Endothelial cell of hepatic sinusoid (primary cell): ENCODE results near the gene SP3.

ENCODE experiments used
- in situ Hi-C: cut with HindIII; loops from 2 replicates; pipeline ENCODE4 v1.10.0; 2017; ENCODE audit warnings: low sequenced_read_pairs

The SP3 gene

GRCh38 chr2:173969886-173970285 is 4.7 kb upstream of the SP3 start:
- in situ Hi-C loops, result no loop called here

- in situ Hi-C loops, result no loop called here
Observed at GRCh38 chr2:173968551-173968950, 3.4 kb upstream of the SP3 start.

- in situ Hi-C loops, result no loop called here
Observed at GRCh38 chr2:173966274-173967098, 1.3 kb upstream of the SP3 start.

- in situ Hi-C loops, result no loop called here
Observed at GRCh38 chr2:173964565-173965371, 405 bp downstream of the SP3 start.

GRCh38 chr2:173963817-173964564 is 1.2 kb downstream of the SP3 start:
- in situ Hi-C loops, result no loop called here

- in situ Hi-C loops, result no loop called here
Observed at GRCh38 chr2:173963323-173963816, 1.8 kb downstream of the SP3 start.

GRCh38 chr2:173962583-173963110 is 2.5 kb downstream of the SP3 start:
- in situ Hi-C loops, result no loop called here

DNA sequence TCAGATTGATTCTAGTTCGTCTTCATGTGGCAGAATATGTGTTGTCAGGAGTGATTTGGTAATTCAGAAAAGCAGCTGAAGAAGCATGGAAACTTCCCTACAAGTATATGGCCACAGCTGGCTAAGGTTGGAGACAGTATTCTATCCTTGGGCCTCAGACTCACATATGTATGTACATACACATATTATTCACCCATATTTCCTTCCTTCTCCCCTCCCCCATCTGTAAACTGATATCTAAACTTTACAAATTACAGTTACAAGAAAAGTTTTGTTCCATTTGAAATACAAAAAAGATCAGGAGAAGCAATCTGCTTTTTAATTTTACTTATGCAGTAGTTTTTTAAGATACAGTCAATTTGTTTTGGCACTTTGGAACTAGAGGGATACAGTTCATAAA is 3.1 kb downstream of the SP3 start:
- in situ Hi-C loops, result no loop called here

DNA sequence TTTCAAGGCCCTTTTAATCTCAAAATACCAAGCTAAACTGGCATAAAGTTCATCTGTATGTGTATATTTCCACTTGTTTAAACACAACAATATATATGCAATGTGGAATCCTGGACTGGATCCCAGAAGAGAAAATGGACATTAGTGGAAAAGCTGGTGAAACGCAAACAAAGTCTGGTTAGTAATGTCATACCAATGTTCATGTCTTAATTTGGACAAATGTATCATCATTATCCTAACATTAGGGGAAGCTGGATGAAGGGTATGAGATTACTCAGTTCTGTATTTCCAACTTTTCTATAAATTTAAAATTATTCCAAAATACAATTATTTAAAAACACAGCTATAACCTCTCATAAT is 3.8 kb downstream of the SP3 start:
- in situ Hi-C loops, result no loop called here

- in situ Hi-C loops, result no loop called here
Observed at GRCh38 chr2:173959909-173960308, 5.3 kb downstream of the SP3 start.

- in situ Hi-C loops, result no loop called here
Observed at GRCh38 chr2:173959358-173959884, 5.8 kb downstream of the SP3 start.

GRCh38 chr2:173958198-173958846 is 6.9 kb downstream of the SP3 start:
- in situ Hi-C loops, result no loop called here

DNA sequence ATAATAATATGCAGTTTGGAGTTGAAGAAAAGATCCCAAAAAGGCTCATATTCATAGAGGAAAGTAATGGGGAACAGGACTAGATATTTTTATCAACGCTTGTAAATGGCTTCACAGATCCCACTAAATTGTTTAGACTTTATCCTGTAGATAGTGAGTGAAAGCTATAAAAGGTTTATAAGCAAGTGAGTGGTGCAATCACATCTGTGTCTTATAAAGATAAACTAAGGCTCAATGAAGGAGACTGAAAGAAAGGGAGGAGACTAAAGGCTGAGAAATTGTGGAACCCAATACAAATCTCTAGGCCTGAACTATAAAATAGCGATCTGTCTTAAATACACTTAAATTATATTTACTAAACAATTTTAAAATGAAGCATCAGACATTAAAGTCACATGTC is 7.7 kb downstream of the SP3 start:
- in situ Hi-C loops, result no loop called here

DNA sequence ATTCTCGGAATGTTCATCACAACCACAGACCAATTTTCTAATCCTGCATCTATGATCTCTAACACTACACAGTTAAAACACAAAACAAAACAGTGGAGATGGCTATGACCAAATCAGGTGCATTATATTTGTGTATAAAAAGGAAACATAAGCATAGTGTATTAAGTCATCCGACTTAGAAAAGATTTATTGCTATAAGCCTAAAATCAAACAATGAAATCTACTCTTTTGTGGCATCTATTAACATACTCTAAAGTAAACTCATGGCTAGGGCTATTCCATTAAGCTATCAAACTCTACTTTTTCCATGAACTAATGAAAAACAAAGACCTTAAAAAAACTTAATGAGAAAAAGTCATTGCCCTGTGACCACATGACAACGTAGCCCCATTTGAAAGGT is 8.7 kb downstream of the SP3 start:
- in situ Hi-C loops, result no loop called here

DNA sequence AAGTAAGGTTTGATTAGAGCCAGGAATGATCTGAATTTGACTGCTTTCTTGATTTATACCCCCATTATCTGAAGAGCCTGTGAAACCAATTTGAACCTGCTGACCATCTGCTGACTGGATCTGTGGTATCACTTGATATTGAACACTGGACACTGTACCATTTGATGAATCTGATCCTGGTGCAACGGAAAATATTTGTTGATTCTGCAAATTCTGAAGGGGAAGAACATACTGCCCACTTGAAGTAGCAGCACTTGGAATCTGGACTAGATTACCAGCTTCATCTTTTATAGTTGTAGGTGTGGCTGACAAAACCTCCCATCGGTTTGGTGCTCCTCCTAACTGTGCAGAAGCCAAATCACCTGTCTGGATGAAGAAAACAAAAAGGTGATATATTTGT is 9.3 kb downstream of the SP3 start:
- in situ Hi-C loops, result no loop called here

DNA sequence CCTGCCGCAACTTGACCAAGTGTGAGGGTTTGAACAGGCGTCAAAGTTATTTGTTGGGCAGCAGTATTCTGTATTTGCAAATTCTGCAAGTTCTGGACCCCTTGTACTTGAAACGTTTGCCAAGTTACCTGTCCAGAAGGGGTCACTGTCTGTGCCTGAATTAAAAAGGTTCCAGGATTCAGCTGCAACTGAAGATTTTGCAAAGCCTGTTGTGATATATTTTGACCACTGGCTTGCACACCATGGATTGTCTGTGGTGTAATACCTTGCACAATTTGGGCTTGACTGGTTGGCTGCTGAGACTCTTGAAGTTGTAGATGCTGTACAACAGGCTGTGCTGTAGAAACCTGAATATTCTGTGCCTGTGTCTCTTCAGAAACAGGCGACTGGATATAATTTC is 10.2 kb downstream of the SP3 start:
- in situ Hi-C loops, result no loop called here

DNA sequence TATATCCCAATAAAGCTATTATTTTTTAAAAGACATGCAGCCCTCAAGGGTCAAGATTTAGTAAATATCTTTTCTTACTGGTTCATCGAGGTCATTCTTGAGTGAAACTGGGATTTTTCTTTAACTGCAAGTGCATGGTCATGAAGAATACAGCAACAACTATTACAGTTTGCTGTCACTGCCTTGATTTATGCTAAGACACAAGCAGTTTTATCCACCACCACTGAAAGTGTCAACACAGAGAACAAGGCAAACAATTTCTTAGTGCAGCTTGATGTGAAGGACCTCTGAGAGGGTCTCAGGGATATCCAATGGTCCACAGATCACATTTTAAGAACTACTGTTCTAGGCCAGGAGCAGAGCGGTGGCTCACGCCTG is 12.1 kb downstream of the SP3 start:
- in situ Hi-C loops, result no loop called here

DNA sequence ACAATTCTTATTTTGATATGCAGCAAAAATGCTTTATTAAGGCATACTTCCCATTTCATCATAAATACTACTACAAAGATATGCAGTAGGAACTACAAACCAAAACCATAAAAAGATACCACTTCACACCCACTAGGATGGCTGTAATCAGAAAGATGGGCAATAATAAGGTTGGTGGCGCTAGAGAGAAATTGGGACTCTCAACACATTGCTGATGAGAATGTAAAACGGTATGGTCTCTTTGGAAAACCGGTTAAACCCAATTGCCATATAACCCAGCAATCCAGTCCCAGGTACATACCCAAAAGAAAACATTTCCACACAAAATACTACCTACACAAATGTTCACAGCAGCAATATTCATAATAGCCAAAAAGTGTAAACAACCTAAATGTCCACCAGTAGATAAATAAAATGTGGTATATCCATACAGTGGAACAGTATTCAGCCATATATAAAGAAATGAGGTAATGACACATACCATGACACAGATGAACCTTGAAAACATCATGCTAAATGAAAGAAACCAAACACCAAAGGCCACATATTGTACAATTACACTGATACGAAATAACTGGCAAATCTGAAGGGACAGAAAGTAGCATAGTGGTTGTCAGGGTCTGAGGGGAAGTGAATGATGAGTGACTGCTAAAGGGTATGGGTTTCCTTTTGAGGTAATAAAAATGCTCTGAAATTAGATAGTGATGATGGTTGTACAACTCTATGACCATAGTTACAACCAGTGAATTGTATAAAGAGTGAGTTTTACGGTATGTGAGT is 12.7 kb downstream of the SP3 start:
- in situ Hi-C loops, result no loop called here

DNA sequence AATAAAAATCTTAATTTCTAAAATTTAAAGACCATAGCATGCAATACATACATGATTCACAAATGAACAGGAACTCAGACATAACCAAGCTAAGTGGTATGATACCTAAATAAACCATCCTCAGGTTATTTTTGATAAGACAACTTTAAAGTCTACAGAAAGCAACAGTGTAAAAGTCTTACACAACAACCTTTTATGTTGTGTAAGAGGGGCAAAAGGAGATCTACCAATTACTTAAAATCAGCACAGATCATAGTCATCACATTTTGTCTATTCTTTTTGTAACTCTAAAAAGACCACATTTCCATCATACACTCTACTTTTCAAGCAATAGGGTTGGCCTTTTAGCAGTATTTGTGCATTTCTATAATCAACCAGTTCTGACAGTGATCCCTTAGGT is 16.3 kb downstream of the SP3 start:
- in situ Hi-C loops, result no loop called here

GRCh38 chr2:173948198-173948597 is 17.0 kb downstream of the SP3 start:
- in situ Hi-C loops, result no loop called here
